OCI-LY7 (cell line): ENCODE data around the gene LHFPL2.

Experiments
- EZH2phosphoT487 ChIP-seq: fragments of 200-600 bp; sonication (generic); IDR thresholded peaks from 2 replicates; pipeline ENCODE4 v1.6.1; 2018; ENCODE audit warnings: low read depth, borderline replicate concordance, mild to moderate bottlenecking, mixed run types, antibody characterized with exemption, low read length, moderate library complexity, mixed read lengths
- TF ChIP-seq, protein P1 (sequence below): fragments of 200-600 bp; sonication (generic); conservative IDR thresholded peaks from 2 replicates; pipeline ENCODE4 v1.5.1; 2014; ENCODE audit warnings: mild to moderate bottlenecking, antibody characterized with exemption, low read length, moderate library complexity, mixed read lengths

DNA sequence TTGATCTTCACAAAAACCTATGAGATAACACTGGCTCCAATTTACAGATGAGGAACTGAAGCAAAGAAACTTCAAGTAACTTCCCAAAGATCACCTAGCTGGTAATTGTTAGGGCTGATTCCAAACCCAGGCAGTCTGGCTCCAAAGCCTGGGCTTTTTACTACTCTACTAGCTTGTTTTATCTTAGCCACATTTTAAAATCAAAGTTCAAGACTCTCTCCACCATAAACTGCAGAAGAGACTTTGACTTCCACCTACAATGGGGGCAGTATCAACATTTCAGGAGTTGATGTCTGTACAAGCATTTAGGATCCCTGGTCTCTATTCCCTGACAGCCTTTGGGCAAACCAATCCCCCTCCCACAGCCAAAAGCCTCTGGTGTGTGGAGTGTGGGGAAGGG lies 33.8 kb downstream of the LHFPL2 start:
- TF ChIP-seq, protein P1, sequence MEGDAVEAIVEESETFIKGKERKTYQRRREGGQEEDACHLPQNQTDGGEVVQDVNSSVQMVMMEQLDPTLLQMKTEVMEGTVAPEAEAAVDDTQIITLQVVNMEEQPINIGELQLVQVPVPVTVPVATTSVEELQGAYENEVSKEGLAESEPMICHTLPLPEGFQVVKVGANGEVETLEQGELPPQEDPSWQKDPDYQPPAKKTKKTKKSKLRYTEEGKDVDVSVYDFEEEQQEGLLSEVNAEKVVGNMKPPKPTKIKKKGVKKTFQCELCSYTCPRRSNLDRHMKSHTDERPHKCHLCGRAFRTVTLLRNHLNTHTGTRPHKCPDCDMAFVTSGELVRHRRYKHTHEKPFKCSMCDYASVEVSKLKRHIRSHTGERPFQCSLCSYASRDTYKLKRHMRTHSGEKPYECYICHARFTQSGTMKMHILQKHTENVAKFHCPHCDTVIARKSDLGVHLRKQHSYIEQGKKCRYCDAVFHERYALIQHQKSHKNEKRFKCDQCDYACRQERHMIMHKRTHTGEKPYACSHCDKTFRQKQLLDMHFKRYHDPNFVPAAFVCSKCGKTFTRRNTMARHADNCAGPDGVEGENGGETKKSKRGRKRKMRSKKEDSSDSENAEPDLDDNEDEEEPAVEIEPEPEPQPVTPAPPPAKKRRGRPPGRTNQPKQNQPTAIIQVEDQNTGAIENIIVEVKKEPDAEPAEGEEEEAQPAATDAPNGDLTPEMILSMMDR = no peak
- no peak for TF ChIP-seq EZH2phosphoT487
